GM19455 (cell line): ENCODE measurements around the gene TTC23L.

Source experiments
- ATAC-seq: cut with Tn5 transposase; IDR thresholded peaks from one replicate; pipeline ENCODE4 v1.9.1; 2021; ENCODE audit not compliant: unreplicated experiment

TTC23L gene

GRCh38 chr5:34833090-34833489 lies 5.9 kb upstream of the TTC23L start:
- no peak for ATAC-seq

- no peak for ATAC-seq
Measured at GRCh38 chr5:34833976-34834793, 4.8 kb upstream of the TTC23L start.

- ATAC-seq, result no peak
Measured at GRCh38 chr5:34834794-34835089, 4.2 kb upstream of the TTC23L start.

- ATAC-seq, result no peak
Measured at GRCh38 chr5:34835664-34836063, 3.3 kb upstream of the TTC23L start.

- no peak for ATAC-seq
Measured at GRCh38 chr5:34841816-34842215, 2.9 kb downstream of the TTC23L start.

GRCh38 chr5:34842554-34842953 lies 3.6 kb downstream of the TTC23L start:
- ATAC-seq, result no peak

GRCh38 chr5:34843497-34843896 lies 4.5 kb downstream of the TTC23L start:
- ATAC-seq, result no peak

GRCh38 chr5:34844106-34844505 lies 5.1 kb downstream of the TTC23L start:
- no peak for ATAC-seq

GRCh38 chr5:34844999-34845398 lies 6.0 kb downstream of the TTC23L start:
- no peak for ATAC-seq

GRCh38 chr5:34847056-34847455 lies 8.1 kb downstream of the TTC23L start:
- ATAC-seq, result no peak

- no peak for ATAC-seq
Measured at GRCh38 chr5:34847552-34847951, 8.6 kb downstream of the TTC23L start.

- no peak for ATAC-seq
Measured at GRCh38 chr5:34848230-34848629, 9.3 kb downstream of the TTC23L start.

GRCh38 chr5:34849253-34849652 lies 10.3 kb downstream of the TTC23L start:
- ATAC-seq, result no peak

- peak; percentile 96 for ATAC-seq
Measured at GRCh38 chr5:34854459-34855174, 15.7 kb downstream of the TTC23L start.

GRCh38 chr5:34857161-34857560 lies 18.2 kb downstream of the TTC23L start:
- no peak for ATAC-seq

GRCh38 chr5:34857894-34858293 lies 18.9 kb downstream of the TTC23L start:
- no peak for ATAC-seq

- no peak for ATAC-seq
Measured at GRCh38 chr5:34858790-34859189, 19.8 kb downstream of the TTC23L start.

GRCh38 chr5:34859253-34859652 lies 20.3 kb downstream of the TTC23L start:
- no peak for ATAC-seq

- ATAC-seq, result no peak
Measured at GRCh38 chr5:34863946-34864345, 25.0 kb downstream of the TTC23L start.

GRCh38 chr5:34865091-34865490 lies 26.1 kb downstream of the TTC23L start:
- ATAC-seq, result no peak

- no peak for ATAC-seq
Measured at GRCh38 chr5:34866989-34867471, 28.1 kb downstream of the TTC23L start.

- ATAC-seq, result no peak
Measured at GRCh38 chr5:34867660-34868059, 28.7 kb downstream of the TTC23L start.
